Suppressor macrophage treated with lipopolysaccharide for 1 hour (primary cell): ENCODE results near the gene DND1.
"Not testable (repeated sequence)": the region's sequence is repeated elsewhere in the genome, so short reads cannot be mapped to it uniquely, and the experiment has no call there.

Experiments
- DNase-seq, 3 donors: peaks; one replicate each; pipeline ENCODE4 v3.0.0-alpha.2; 2020 to 2022

Gene DND1

GRCh38 chr5:140628711-140629110 lies 44.7 kb downstream of the DND1 start:
- peak in 1 of 3 donors; percentile 30 for DNase-seq

- no peak for DNase-seq
Observed at GRCh38 chr5:140627972-140628371, 45.4 kb downstream of the DND1 start.

- not testable (repeated sequence) for DNase-seq
Observed at GRCh38 chr5:140624886-140625285, 48.5 kb downstream of the DND1 start.

GRCh38 chr5:140623061-140623460 lies 50.3 kb downstream of the DND1 start:
- DNase-seq: not testable (repeated sequence)

- no peak for DNase-seq
Observed at GRCh38 chr5:140622301-140622700, 51.1 kb downstream of the DND1 start.
